Measurements from ENCODE around the gene LRRC43.
"Not testable (repeated sequence)": the region's sequence is repeated elsewhere in the genome, so short reads cannot be mapped to it uniquely, and the experiment has no call there.

The LRRC43 gene

GRCh38 chr12:122197612-122197966 is 14.7 kb downstream of the LRRC43 start:
- no peak for DNase-seq

- DNase-seq, result no peak
Measured at GRCh38 chr12:122199484-122200355, 16.8 kb downstream of the LRRC43 start.

DNA sequence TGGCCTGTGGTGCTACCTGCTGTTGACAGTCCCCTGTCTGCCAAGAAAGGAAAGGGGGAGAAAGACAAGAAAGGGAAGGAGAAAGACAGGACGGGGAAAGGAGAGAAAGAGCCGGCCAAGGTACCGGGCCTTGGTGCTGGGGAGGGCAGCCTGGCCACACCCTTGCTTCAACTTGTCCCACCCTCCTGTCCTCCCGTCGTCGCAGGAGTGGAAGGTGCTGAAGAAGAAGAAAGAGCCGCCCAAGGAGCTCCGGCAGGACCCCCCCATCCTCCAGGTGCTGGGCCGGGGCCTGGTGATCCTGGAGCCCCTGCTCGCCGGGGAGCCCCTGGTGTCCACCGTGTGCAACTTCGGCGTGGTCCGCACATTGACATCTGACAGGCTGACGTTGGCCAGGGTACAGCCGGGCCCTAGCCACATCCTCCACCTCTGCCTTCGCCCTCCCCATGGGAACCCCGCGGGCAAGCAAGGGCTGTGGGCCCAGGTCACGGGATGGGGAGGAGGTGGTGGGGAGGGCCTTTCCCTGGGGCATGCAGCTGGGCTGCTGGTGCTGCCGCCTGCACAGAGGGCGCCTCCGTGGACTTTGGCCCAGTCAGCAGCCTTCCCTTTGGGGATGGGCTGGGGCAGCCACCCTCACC is 17.7 kb downstream of the LRRC43 start:
- DNase-seq, result no peak

DNA sequence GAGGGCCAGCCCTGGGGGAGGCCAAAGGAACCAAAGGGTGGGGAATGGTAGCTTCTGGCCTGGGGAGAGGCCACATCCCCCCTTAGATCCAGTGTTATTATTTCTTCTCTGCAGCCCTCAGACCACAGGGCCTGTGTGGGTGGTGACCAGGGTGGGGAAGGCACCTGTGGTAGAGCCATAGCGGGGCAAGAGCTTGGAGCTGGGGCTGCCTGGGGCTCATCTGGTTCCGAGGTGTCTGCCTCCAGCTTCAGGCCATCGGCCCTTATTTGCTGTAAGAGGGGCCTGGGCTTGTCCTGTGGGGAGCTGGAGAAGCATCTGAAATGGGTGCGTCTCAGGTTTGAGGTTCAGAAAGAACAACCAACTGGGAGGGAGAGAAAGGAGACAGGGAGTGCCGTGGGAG is 18.5 kb downstream of the LRRC43 start:
- no peak for DNase-seq

GRCh38 chr12:122202017-122202416 is 19.1 kb downstream of the LRRC43 start:
- DNase-seq, result no peak

GRCh38 chr12:122202811-122203210 is 19.9 kb downstream of the LRRC43 start:
- not testable (repeated sequence) for DNase-seq

GRCh38 chr12:122203301-122204166 is 20.6 kb downstream of the LRRC43 start, which contains the start of gene B3GNT4:
Gene B3GNT4 (plus strand): TSS chr12:122203709. CDS start chr12:122204619, 910 bp downstream.
- peak; percentile 67 to 71 for DNase-seq

- no peak for DNase-seq
Measured at GRCh38 chr12:122204167-122205052, 21.5 kb downstream of the LRRC43 start.

DNA sequence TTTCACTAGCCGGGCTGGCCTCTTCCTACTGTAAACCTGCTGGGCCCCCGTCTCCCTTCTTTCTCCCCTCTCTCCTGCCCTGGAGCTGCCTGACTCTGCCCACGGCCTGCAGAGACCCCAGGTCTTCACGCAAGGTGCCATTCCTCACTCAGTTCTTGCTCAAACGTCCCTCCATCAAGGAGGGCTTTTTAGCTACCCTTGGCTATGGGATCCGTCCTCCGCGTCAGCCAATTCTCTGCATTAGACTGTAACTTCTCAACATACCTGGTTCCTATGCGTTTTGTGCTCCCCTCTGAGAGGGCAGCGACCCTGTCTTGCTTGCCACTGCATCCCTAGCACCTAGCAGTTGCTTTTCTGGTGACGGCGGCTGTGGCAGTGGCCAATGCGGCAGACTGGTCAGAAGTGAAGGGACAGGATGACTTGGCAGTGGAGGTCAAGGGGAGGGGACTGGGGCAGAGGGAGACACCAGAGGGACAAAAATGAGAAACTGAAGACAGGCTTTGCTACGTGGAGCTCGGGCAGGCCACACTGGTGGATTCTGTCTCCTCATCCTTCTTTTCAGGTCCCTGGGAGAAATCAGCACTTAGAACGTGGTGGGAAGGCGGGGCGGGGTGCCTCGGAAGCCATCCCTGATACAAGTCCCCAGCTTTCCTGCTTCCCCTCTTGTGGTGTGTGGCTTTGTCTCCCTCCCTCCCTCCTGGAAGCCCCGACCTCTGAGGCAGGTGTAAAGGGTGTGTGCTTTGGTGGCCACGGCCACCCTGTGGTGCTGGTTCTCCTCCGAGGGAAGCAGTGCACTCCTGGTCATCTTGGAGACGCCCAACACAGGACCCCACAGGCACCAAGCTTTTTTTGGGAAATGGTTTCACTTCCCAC is 22.4 kb downstream of the LRRC43 start:
- peak in 1 of 2 experiments; percentile 54 for DNase-seq

DNA sequence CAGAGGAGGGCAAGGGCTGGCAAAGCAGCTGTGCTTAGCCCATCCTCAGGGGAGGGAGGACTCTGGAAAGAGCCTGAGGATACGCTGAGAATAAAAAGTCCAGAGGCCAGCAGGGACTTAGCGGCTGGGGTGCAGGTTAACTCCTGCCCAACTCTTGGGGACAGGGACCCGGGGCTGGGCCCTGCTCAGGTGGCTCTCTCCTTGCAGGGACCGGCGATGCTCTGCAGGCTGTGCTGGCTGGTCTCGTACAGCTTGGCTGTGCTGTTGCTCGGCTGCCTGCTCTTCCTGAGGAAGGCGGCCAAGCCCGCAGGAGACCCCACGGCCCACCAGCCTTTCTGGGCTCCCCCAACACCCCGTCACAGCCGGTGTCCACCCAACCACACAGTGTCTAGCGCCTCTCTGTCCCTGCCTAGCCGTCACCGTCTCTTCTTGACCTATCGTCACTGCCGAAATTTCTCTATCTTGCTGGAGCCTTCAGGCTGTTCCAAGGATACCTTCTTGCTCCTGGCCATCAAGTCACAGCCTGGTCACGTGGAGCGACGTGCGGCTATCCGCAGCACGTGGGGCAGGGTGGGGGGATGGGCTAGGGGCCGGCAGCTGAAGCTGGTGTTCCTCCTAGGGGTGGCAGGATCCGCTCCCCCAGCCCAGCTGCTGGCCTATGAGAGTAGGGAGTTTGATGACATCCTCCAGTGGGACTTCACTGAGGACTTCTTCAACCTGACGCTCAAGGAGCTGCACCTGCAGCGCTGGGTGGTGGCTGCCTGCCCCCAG is 23.4 kb downstream of the LRRC43 start:
- no peak for DNase-seq

- DNase-seq, result no peak
Measured at GRCh38 chr12:122206976-122207375, 24.1 kb downstream of the LRRC43 start.

DNA sequence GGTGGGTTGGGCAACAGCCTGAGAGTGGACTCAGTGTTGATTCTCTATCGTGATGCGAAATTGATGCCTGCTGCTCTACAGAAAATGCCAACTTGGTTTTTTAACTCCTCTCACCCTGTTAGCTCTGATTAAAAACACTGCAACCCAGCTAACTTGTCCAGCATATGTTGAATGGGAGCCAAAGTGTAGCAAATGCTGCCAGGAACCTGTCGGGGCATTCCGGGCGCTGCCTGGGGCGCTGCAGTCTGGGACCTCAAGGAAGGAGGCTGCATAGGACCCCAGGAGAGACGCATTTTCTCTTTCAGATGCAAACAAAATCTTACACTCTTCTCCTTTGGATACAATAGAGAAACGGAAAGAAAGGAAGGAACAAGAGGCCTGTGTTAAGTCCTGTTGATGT is 24.5 kb downstream of the LRRC43 start:
- no peak for DNase-seq

- no peak for DNase-seq
Measured at GRCh38 chr12:122208073-122208820, 25.3 kb downstream of the LRRC43 start.

DNA sequence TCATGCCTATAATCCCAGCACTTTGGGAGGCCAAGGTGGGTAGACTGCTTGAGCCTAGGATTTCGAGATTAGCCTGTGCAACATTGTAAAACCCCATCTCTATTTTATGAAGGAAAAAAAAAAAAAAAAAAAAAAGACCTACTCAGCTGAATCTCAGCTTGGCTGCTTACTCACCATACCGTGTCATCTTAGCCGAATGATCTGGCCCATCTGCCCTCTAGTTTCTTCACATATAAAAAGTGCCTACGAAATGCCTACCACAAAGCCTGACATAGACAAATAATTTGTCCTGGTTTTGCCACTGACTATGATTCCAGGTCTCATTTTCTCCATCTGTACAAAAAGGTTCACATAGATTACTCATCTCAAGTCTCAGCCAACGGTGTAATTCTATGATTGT is 32.8 kb downstream of the LRRC43 start:
- DNase-seq, result no peak

GRCh38 chr12:122216445-122216844 is 33.5 kb downstream of the LRRC43 start:
- no peak for DNase-seq

GRCh38 chr12:122225683-122226365 is 42.9 kb downstream of the LRRC43 start, which contains the start of gene DIABLO:
Gene DIABLO (minus strand): TSS chr12:122226052. CDS start chr12:122226014, 38 bp downstream.
- peak; percentile 99 to 100 for DNase-seq

GRCh38 chr12:122226366-122227125 is 43.6 kb downstream of the LRRC43 start:
- DNase-seq, result peak in 1 of 2 experiments; percentile 56

- peak in 1 of 2 experiments; percentile 30 for DNase-seq
Measured at GRCh38 chr12:122227341-122227740, 44.4 kb downstream of the LRRC43 start.
